Endothelial cell of umbilical vein (primary cell): ENCODE data around the gene RAB11B.

Experiments
- EZH2 ChIP-seq: IDR thresholded peaks from 2 replicates; pipeline ENCODE4 v1.6.1; 2012; ENCODE audit warnings: borderline replicate concordance, low read depth, mild to moderate bottlenecking, moderate library complexity, low read length, inconsistent platforms; ENCODE audit not compliant: severe bottlenecking
- FOS ChIP-seq: IDR thresholded peaks from 2 replicates; pipeline ENCODE4 v1.6.1; 2011; ENCODE audit warnings: mild to moderate bottlenecking, low read length, moderate library complexity, borderline replicate concordance; ENCODE audit not compliant: insufficient read depth
- MYC ChIP-seq: IDR thresholded peaks from one replicate; pipeline ENCODE4 v1.6.1; 2011; ENCODE audit warnings: mild to moderate bottlenecking, low read depth, low read length
- POLR2A ChIP-seq: IDR thresholded peaks from 2 replicates; pipeline ENCODE4 v1.6.1; 2012; ENCODE audit warnings: low read depth, mild to moderate bottlenecking, control low read depth, low read length
- POLR2AphosphoS5 ChIP-seq: IDR thresholded peaks from 2 replicates; pipeline ENCODE4 v1.6.1; 2012; ENCODE audit warnings: low read depth, mild to moderate bottlenecking, control low read depth, low read length, moderate library complexity; ENCODE audit not compliant: insufficient read depth
- TF ChIP-seq, protein P1 (sequence below), 2 donors: IDR thresholded peaks; 1 replicate in 1 of 2; 2 replicates in 1 of 2; pipeline ENCODE4 v1.5.1; 2011; ENCODE audit warnings: low read length in 2 of 2, mild to moderate bottlenecking in 2 of 2, moderate library complexity in 2 of 2, control low read depth in 1 of 2, inconsistent platforms in 1 of 2, low read depth in 1 of 2; ENCODE audit not compliant: insufficient read depth in 1 of 2; ENCODE audit errors: extremely low read depth in 1 of 2
- TF ChIP-seq, protein P2 (sequence below): IDR thresholded peaks from 2 replicates; pipeline ENCODE4 v1.6.1; 2011; ENCODE audit not compliant: insufficient read depth, insufficient read length

GRCh38 chr19:8426283-8426682 lies 36.1 kb downstream of the RAB11B start:
- TF ChIP-seq, protein P1, sequence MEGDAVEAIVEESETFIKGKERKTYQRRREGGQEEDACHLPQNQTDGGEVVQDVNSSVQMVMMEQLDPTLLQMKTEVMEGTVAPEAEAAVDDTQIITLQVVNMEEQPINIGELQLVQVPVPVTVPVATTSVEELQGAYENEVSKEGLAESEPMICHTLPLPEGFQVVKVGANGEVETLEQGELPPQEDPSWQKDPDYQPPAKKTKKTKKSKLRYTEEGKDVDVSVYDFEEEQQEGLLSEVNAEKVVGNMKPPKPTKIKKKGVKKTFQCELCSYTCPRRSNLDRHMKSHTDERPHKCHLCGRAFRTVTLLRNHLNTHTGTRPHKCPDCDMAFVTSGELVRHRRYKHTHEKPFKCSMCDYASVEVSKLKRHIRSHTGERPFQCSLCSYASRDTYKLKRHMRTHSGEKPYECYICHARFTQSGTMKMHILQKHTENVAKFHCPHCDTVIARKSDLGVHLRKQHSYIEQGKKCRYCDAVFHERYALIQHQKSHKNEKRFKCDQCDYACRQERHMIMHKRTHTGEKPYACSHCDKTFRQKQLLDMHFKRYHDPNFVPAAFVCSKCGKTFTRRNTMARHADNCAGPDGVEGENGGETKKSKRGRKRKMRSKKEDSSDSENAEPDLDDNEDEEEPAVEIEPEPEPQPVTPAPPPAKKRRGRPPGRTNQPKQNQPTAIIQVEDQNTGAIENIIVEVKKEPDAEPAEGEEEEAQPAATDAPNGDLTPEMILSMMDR (IDR thresholded peaks at IDR 0.05; ENCODE audit: extremely low read depth in 1 of 2, insufficient read depth in 1 of 2, low read depth in 1 of 2, low read length in 2 of 2), result no peak
- TF ChIP-seq POLR2A, result no peak
- TF ChIP-seq POLR2AphosphoS5, result no peak
- TF ChIP-seq, protein P2, sequence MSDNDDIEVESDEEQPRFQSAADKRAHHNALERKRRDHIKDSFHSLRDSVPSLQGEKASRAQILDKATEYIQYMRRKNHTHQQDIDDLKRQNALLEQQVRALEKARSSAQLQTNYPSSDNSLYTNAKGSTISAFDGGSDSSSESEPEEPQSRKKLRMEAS, result no peak
- no peak for TF ChIP-seq MYC
- no peak for TF ChIP-seq FOS
- no peak for TF ChIP-seq EZH2
